Fibroblast of skin of back (primary cell): ENCODE measurements around the gene FAM43A.

Source experiments
- DNase-seq: peaks from one replicate; pipeline ENCODE4 v3.0.0-alpha.2; 2013

Gene FAM43A

GRCh38 chr3:194676471-194676870 lies 9.2 kb upstream of the FAM43A start:
- DNase-seq = no peak

GRCh38 chr3:194680888-194681615 lies 4.6 kb upstream of the FAM43A start:
- no peak for DNase-seq

- DNase-seq = no peak
Observed at GRCh38 chr3:194682189-194682693, 3.4 kb upstream of the FAM43A start.

DNA sequence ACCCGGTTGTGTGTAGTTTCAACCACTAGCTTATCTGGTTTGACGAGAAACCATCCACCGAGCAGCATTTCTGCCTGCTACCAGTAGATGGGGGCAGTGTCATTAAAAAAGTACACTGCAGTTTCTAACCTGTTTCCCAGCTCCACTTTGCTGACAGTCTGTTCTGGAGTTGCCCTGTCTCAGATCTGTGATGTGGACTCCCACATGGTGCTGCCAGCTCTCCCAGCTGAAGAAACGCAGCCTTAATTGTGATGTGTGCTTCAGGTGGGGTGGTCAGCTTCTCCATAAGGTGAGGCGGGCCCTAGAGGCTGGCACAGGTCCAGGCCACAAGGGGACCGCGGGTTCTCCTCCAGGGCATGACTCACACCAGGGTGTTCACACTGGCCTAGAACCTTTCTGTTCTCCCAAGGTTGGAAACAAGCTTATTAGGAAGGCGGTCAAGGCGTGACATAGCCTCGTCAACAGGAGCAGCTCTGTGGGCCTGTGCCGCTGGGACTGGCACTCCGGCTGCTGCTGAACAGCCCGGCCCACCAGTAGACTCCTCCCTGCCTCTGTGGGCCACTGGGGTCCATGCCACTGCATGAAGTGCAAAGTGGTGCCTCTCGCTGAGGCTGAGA lies 2.9 kb upstream of the FAM43A start:
- peak; percentile 85 for DNase-seq

GRCh38 chr3:194683380-194683779 lies 2.3 kb upstream of the FAM43A start:
- DNase-seq = peak; percentile 74

DNA sequence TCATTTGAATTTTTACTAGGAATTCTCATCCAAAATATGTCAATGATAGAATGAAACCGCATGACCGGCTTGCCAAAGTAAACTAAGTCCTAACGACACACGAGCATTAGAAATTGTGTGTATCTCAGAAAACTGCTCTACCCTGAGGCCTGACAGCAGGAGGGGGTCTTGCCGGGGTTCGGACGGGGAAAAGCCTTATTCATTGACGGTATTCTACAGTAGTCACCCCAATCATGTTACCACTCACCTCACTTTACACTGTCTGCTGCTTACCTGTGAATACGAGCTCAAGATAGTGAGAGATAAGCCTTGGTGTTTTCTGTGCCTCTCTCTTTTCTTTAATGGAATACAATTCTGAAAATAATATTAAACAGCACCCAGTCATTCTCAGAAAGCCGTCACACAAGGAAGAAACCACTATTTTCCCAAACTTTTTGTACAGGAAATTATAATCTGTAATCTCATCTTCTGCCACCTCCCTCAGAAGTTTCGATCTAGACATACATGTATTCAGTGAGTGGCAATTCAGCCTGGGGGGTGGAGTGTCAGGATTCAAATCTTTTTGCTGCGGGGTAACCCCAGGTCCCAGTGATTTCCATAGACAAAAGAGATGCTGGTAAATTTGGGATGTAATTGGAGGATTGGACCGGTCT lies 492 bp upstream of the FAM43A start:
- no peak for DNase-seq

DNA sequence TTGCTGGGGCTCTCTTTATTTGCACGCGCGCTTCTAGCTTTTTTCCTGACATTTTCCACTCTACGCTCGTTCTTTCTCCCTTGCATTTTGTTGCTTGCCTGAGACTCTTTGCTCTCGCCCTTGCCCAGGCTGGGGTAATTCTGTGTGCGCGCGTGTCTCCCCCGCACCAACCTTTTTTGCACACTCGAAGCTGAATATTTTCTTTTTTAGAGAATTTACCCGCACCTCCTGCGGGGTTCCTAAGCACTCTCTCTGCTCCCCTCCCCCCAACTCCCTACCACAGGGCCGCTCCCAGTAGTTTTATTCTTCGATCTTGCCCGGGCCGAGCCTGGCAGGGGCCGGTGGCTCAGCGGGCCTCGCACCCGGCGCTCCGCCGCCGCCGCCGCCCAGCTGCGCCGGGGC lies 732 bp downstream of the FAM43A start:
- no peak for DNase-seq

DNA sequence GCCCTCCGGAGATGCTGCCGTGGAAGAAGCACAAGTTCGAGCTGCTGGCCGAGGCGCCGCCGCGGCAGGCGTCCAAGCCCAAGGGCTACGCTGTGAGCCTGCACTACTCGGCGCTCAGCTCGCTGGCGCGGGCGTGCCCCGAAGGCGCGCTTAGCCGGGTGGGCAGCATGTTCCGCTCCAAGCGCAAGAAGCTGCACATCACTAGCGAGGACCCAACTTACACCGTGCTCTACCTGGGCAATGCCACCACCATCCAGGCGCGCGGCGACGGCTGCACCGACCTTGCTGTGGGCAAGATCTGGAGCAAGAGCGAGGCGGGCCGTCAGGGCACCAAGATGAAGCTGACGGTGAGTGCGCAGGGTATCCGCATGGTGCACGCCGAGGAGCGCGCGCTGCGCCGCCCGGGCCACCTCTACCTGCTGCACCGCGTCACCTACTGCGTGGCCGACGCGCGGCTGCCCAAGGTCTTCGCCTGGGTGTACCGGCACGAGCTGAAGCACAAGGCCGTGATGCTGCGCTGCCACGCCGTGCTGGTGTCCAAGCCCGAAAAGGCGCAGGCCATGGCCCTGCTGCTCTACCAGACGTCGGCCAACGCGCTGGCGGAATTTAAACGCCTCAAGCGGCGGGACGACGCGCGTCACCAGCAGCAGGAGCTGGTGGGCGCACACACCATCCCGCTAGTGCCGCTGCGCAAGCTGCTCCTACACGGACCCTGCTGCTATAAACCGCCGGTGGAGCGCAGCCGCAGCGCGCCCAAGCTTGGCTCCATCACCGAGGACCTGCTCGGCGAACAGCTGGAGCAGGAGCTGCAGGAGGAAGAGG lies 1.3 kb downstream of the FAM43A start:
- DNase-seq = peak; percentile 44

- DNase-seq = peak; percentile 79
Observed at GRCh38 chr3:194687638-194688199, 2.0 kb downstream of the FAM43A start.

DNA sequence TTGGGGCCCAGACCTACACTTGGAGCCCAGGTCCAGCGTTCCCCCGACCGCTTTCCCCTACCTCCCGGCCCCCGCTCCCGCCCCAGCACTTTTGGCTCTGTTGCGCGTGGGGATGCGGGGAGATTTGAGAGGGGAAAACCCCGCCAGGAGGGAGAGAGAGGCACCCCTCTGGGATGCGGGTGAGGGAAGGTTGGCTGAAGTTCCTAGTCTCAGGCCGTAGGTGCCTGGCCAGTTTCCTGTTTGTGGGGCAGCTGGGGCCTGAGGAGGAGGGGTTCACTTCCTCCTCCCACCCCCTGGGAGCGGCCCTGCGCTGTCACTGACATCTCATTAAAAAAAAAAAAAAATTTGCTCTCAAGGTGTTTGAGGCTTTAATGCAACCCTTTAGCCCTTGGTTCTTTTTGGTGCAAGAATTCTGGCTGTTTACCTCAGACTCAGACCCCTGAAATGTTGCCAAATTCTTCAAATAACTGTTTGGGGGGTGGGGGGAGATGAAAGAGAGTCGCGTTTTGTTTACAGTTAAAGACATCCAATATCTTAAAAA lies 2.6 kb downstream of the FAM43A start:
- DNase-seq = peak; percentile 25

DNA sequence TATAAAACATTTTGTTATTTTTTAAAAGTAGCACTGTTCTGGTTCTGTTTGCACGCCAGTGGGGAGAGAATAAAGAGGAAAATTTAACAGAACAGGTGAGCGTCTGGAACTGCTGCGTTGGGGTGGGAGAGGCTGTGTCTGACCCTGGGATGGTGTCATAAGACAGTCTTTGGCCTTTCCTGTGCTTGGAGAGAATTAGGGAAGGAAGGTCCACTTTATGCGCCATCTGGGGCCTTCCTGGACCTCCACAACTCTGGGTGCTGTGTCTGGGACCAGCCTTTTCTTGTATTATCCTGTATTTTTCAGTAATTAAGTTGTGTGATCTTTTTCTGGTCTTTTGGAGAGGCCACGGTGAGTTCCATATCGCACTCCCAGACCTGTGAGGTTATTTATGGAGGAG lies 3.3 kb downstream of the FAM43A start:
- no peak for DNase-seq

GRCh38 chr3:194689493-194689944 lies 3.8 kb downstream of the FAM43A start:
- peak; percentile 68 for DNase-seq

DNA sequence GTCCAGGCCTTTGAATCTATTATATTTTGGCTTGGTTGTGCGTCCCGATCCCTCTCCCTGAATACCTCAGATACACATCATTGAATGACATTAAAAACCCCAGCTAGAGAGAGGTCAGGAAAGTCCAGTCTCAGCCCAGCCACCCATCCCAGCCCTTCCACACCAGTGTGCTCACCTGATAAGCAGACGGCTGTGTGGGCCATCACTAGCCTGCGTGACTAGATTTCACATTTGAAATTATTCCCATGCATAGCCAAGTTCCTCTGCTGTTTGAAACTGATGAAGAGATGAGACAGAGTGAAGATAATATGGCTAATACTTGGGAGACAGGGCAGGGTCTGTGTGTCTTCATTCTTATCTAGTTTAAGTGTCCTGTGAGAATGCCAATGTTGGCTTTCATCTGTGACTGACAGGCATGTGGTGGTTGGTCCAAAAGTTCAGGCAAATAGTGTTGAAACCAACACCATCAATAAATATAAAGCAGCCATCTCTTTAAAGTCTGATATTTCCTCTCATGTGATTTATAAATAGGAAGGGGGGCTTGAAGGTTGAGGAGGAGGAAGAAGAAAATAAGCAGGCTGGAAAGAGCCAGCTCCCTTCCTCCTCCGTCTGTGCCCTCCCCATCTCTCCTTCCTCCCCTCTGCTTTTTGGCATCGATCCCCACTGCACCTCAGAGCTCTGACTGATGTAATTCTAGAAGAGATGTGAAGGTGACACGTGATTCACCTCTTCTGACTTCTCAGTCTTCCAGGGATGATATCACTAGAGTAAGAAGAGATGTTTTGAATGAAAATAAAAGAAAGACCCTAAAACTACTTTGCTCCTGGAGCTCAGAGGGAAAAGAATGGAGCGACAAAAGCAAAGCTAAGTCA lies 5.1 kb downstream of the FAM43A start:
- peak; percentile 32 for DNase-seq

- peak; percentile 25 for DNase-seq
Observed at GRCh38 chr3:194691481-194692283, 6.0 kb downstream of the FAM43A start.

- no peak for DNase-seq
Observed at GRCh38 chr3:194696702-194697101, 11.0 kb downstream of the FAM43A start.

GRCh38 chr3:194702545-194702944 lies 16.9 kb downstream of the FAM43A start:
- DNase-seq = no peak

DNA sequence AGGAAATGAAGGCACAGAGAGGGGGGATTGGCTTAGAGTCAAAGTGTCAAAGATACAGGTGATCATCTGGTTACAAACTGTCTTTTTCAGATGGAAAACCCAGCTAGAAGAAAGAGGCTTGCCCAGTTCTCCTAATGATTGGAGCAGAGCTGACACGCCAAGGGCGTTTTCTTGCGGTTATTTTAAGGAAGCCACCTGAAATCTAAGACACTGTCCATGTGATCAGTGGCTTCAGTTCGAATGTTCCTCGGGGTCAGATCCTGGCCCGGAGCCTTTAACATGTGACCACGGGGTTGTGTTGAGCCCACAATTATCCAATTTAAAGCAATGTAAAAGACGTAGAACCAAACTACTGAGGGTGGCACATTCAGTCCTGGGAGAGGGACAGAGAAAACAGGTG lies 19.5 kb downstream of the FAM43A start:
- no peak for DNase-seq

DNA sequence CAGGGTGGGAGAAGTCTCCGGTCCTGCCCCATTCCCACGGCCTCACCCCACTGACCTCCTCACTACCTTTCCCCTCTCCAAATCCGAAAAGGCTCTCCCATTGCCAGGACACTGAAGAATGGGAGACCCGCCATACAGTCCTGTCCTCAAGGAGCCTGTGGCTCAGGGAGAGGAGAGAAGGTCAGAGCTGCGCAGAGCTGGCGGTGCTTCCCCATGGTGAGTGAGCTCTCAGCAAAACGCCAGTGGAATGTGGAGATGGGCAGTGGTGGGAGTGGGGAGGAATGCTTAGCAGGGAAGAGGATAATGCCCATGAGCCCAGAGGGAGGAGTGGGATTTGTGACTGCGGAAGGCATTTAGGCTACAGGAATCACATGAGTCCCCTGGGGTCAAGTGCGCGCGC lies 20.1 kb downstream of the FAM43A start:
- DNase-seq = no peak

GRCh38 chr3:194707147-194707540 lies 21.5 kb downstream of the FAM43A start:
- no peak for DNase-seq

DNA sequence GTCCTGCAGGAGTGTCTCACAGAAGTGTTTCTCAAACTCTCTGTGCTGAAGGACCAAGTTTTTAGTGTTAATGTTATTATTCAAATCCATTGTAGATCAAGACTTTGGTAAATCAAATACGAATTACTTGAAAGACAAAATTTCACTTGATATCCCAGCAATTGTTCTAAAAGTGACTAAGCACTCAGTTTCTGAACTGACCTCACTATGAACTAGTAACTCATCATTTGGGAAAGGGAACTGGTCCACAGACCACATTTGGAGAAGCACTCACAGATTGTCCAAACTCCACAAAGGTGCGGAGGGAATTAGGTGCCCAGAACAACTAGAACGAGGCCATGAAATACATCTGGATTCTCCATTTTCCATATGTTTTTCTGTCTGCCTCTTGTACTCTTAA lies 25.6 kb downstream of the FAM43A start:
- DNase-seq = peak; percentile 29
